Measurements from ENCODE around the gene TTLL10.
"Not testable (repeated sequence)": the region's sequence is repeated elsewhere in the genome, so short reads cannot be mapped to it uniquely, and the experiment has no call there.

TTLL10 gene

GRCh38 chr1:1141911-1142250 lies 31.8 kb upstream of the TTLL10 start:
- no peak for DNase-seq (ENCODE audit: low read depth)
- TF ChIP-seq CTCF (conservative IDR thresholded peaks at IDR 0.05; ENCODE audit: low read depth, low read length) = no peak

DNA sequence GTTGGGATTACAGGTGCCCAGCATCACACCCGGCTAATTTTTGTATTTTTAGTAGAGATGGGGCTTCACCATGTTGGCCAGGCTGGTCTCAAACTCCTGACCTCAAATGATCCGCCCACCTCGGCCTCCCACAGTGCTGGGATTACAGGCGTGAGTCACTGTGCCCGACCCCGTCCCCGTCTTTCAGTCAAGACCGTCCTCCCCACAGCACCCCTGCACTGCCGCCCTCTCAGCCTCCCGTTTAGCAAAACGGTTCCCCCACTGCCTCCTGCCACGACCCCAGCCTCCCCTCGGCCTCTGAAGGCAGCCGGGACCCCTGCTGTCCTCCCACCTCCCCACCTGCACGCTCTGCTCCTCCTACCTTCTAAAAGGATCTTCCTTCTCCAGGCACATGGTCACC lies 31.3 kb upstream of the TTLL10 start:
- not testable (repeated sequence) for DNase-seq (ENCODE audit: low read depth); H3K4me3 ChIP-seq (ENCODE audit: low read depth, low read length)

More at GRCh38 chr1:1141911-1142250, 31.8 kb upstream of the TTLL10 start:
- no peak overlapping the region for H3K4me3 ChIP-seq (ENCODE audit: low read depth, low read length)

- DNase-seq (ENCODE audit: low read depth) = no peak
- H3K4me3 ChIP-seq (ENCODE audit: low read depth, low read length) = no peak overlapping the region
- TF ChIP-seq CTCF (conservative IDR thresholded peaks at IDR 0.05; ENCODE audit: low read depth, low read length) = no peak
Observed at GRCh38 chr1:1142844-1143243, 30.8 kb upstream of the TTLL10 start.

DNA sequence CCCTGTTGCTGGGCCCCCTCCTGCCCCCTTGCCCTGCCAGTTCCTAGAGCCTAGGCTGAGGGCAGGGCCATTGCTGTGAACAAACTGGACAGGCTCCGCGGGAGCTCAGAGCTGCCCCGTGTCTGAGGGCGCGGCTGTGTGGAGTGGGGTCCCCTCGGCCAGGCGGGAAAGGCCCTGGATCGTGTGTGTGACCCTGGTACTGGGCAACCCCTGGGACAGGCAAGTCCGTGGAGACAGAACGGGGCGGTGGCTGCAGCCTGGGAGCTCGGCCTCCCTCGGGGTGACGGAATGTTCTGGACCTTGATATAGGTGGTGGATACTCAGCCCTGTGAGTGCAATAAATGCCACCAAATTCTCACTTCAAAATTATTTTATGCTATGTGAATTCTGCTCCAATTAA lies 30.0 kb upstream of the TTLL10 start:
- DNase-seq (ENCODE audit: low read depth) = no peak
- TF ChIP-seq CTCF (conservative IDR thresholded peaks at IDR 0.05; ENCODE audit: low read depth, low read length) = no peak
- no peak overlapping the region for H3K4me3 ChIP-seq (ENCODE audit: low read depth, low read length)

DNA sequence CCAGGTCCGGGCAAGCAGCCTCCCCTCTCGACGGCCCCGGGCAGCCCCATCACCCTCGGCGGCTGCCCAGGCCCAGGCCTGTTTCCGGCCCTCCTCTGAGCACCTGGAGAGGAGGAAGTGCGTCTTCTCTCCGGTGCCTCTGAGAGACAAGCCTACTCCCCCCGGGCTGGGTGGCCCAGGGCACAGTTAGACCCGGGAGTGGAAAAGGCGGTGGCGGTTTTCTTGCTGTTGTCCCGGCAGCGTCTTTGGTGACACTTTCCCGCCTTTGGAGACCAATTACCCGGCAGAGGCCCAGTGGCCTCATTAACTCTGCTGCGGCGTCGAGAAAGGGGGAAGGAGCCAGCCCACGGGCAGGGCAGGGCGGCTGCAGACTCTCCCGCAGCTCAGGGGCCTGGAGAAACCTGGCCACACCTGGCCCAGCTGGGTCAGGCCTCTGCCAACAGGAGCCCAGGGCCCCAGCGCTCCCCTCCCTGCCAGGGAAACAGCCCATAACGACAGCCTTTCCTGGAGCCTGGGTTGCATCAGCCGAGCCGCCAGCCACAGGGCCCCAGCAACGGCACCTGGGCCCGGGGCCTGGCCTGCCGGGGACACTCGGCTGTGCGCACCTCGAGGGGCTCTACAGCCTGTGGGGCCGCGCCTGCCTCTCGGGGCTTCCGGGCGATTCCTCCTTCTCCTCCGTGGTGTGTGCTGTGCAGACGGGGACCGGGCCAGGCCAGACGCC lies 29.4 kb upstream of the TTLL10 start:
- no peak for DNase-seq (ENCODE audit: low read depth)
- no peak for TF ChIP-seq CTCF (conservative IDR thresholded peaks at IDR 0.05; ENCODE audit: low read depth, low read length)
- no peak overlapping the region for H3K4me3 ChIP-seq (ENCODE audit: low read depth, low read length)

DNA sequence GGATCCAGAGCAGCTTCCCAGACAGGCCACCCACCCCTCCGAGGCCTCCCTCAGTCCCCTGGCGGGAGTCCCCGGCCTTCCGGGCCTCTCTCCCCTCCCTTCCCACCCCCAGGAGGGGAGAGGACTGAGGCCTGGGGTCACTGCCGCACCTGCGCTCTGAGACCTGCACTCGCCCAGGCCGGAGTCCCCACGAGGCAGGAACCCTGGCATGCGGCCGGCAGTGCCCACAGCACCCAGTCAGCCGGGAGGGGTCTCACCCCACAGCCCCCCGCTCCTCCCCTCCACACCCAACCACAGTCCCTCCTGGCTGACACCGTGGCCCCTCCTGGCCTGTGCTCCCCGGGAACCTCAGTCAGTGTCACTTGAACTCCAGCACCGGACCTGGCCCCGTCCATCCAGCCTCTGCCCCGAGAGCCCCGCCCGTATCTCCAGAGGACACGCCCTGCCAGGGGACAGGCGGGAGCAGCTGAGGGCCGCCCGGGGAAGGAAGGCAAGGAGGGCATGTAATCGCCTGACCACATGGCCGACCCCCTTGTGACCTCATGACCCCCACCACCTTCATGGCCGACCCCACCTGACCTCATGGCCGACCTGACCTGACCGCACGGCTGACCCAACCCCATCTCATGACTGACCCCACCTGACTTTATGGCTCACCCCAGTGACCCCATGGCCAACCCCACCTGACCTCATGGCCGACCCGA lies 28.7 kb upstream of the TTLL10 start:
- no peak for TF ChIP-seq CTCF (conservative IDR thresholded peaks at IDR 0.05; ENCODE audit: low read depth, low read length)
- no peak for DNase-seq (ENCODE audit: low read depth)
- no peak overlapping the region for H3K4me3 ChIP-seq (ENCODE audit: low read depth, low read length)

DNA sequence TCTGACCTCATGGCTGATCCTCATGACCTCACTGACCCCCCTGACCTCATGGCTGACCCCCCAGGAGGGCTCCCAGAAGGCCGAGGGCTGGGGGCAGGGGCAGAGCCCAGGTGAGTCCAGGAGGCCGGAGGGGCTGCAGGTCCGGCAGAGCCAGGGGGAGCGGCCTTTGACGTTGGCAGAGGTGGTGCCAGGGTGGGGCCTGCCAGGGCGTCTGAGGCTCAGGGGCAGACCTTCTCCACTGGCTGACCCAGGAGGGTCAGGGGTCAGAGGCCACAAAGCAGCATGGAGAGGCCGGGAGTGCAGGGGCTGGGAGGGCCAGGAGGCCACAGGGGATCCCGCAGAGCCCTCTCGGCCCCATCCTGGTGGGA lies 28.1 kb upstream of the TTLL10 start:
- no peak for DNase-seq (ENCODE audit: low read depth)
- no peak overlapping the region for H3K4me3 ChIP-seq (ENCODE audit: low read depth, low read length)
- TF ChIP-seq CTCF (conservative IDR thresholded peaks at IDR 0.05; ENCODE audit: low read depth, low read length) = no peak

Data from choroid plexus epithelial cell (primary cell).